ENCODE data around the gene ZFYVE21.
"Not testable (repeated sequence)": the region's sequence is repeated elsewhere in the genome, so short reads cannot be mapped to it uniquely, and the experiment has no call there.

ZFYVE21 gene

GRCh38 chr14:103772078-103772712 is 56.6 kb downstream of the ZFYVE21 start:
- no peak for DNase-seq

DNA sequence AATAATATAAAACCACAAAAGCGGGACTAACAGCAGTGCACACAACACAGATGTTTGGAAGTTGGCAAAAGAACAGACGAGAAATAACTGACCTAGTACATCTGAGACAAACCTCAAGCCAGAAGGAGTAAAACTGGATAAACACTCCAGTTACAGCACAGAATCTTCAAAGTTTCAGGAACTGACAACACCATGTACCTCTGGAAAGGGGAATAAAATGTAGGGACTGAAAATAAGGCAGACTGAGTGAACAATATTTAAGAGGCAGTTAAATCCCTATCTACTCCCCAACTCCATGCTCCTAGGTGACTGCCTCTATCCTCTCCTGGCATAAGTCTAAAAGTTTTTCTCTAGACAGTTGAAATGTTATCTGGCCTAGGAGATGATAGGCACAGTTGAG is 57.9 kb downstream of the ZFYVE21 start:
- no peak for DNase-seq

- DNase-seq = no peak
Measured at GRCh38 chr14:103775506-103775905, 59.9 kb downstream of the ZFYVE21 start.

- DNase-seq = not testable (repeated sequence)
Measured at GRCh38 chr14:103776319-103776718, 60.7 kb downstream of the ZFYVE21 start.

DNA sequence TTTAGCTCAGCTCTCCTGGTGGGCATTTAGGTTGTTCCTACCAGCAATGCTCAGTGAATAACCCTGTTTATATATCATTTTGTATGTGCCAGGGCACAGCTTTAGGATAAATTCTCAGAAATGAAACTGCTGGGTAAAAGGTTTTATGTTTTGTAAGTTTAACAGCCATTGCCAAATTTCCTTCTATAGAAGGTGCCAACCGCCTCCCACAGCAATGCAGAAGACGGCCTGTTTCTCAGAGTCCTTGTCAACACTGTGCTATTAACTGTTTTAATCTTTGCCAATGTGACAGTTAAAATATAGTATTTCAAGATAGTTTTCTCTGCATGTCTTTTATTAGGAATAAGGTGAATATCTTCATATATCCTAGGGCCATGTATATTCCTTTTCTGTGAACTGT is 66.8 kb downstream of the ZFYVE21 start:
- DNase-seq = no peak
